Airway epithelial cell (primary cell): ENCODE results near the gene ENDOV. TPM values are rescaled to one million over a fixed set of nuclear protein-coding genes. Genes with fewer than 3 reads are reported as not detected.

Experiments
- total RNA-seq: library from RNA; depleted of rRNA; stranded (reverse); fragments of >200 nt; gene quantifications from 2 replicates; pipeline ENCODE4 v1.2.3, GENCODE V29; 2015

The ENDOV gene
- total RNA-seq = 15.3 and 16.4 TPM in 2 replicates

DNA sequence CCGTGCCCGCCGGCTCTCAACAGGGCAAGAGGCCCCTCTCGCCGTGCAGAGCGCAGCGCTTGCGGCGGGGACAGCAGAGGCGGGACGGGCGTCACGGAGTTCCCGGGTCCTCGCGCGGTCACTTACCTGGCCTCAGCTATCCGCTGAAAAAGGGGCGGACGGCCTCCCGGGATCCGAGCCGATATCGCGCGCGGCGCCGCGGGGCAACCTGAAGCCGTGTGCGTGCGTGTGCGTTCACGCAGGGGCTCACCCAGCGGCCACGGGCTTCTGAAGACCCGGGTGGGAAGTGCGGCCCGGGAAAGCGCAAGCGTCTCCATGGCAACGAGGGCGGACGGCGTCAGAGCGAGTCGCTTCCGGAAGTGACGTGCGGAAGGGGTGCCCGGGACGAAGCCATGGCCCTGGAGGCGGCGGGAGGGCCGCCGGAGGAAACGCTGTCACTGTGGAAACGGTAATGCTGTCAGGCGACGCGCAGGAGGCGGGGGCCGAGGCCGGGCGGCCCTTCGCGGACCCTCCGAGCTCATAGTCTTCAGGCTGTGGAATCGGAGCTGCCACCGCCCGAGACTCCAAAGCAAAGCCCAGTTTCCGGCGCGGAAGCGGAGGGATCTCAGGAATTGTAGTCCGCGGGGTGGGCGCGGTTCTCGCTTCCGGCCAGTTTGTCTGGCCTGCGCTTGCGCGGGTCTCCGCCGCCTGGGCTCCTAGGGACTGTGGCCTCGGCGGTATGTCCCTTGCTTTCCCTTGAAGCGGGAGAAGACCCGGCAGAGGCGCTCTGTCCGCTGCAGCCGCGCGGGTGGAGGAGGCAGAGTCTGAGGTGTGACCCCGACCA is at the start of gene ENDOV:
Gene ENDOV (plus strand): TSS at position 365 of the 823 bp plus-strand sequence. CDS start 28 bp downstream, at position 393.

DNA sequence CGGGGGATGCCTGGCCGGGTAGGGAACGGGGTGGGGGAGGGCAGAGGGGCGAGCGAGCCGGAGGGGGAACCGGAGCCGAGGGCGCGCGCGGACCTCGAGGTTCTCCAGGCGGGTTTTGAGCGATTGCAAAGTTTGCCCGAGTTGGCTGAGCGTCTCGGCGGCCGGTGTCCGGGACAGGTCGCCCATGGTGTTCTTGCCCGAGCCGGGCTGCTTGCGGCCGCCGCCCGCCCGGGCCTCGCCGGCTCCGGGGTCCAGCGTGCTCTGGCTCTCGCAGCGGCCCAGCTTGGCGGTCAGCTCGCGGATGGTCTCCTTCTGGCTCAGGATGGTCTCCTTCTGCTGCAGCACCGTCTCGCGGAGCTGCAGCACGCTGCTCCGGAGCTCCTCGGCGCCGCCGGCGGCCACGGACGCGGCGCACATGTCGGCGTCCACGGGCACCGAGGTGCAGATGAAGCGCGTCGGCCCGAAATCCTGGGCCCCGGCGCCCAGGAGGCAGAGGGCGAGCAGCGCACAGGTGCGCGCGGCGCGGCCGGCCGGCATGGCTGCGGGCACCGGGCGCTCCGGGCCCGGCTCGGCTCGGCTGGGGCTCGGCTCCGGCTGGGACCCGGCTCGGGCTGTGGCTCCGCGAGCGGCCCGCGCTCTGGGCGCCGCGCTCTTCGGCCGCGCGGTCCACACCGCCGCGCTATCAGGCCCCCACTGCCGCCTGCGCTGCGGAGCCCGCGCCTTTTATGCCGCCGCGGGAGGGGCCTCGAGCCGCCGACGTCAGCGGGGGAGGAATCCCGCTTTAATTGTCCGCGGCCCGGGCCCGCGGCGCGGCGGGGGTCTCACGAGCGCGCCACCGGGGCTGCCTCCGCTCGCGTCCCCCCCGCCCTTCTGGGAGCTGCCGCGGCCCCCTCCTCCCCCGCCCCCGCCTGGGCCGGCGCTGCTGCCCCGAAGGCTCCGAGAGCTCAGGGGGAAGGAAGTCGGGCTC is 61.2 kb downstream of the ENDOV start, which contains the start of gene NPTX1:
Gene NPTX1 (minus strand): TSS at position 698 of the 967 bp plus-strand sequence. CDS start 161 bp downstream, at position 537.

Other genes with a start within 250 kb of the ENDOV start
- gene CARD14, start 245.1 kb upstream of the ENDOV start, total RNA-seq = 5.5 and 8.3 TPM in 2 replicates
- gene SGSH, start 194.8 kb upstream of the ENDOV start, total RNA-seq = 5.4 and 10.0 TPM in 2 replicates
- gene SLC26A11, start 194.7 kb upstream of the ENDOV start, total RNA-seq = 3.8 and 3.9 TPM in 2 replicates
- 14.5 and 27.3 TPM in 2 replicates for gene RNF213, start 154.3 kb upstream of the ENDOV start, total RNA-seq
- not detected in 2 replicates for gene NPTX1, start 61.4 kb downstream of the ENDOV start, total RNA-seq
- 20.9 and 23.4 TPM in 2 replicates for gene RPTOR, start 129.7 kb downstream of the ENDOV start, total RNA-seq